Measurements from ENCODE around the gene ITIH3. TPM values are rescaled to one million over a fixed set of nuclear protein-coding genes. Genes with fewer than 3 reads are reported as not detected.

The ITIH3 gene
- total and polyA plus RNA-seq, 9 donors: 0.23 to 14.2 (median 1.8) TPM

DNA sequence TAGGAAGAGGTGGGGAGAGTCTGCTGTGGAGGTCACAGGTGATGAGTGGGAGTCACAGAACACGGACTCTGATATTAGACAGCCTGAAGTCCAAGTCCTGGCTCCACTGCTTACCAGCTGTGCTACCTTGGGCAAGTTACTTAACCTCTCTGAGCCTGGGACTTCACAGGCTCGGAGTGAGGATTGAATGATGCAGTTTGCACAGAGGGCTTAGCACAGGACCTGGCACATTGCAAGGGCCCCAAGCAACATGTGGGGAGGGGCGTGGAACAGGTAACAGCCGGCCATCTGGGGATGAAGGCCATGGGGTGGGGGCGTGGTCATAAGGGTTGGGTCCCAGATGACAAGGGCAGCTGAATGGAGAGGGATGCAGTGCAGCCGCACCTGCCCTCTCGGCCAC lies 4.3 kb upstream of the ITIH3 start:
- Histone ChIP-seq H3K4me3 (no peak overlapping the region), H3K27me3 (no peaks in the 10 kb centered on the region), H3K27ac (no peak overlapping the region), H3K36me3 (no peaks in the 10 kb centered on the region), H3K4me1 (ENCODE audit: insufficient read depth) (no peaks in the 10 kb centered on the region), H3K9me3 (no peaks in the 10 kb centered on the region)
- intact Hi-C loops (cut with DNase I): no loop called here
- DNase-seq: no peak
- 75 to 81% (median 75%) methylated on average over 7 of the region's 7 CpGs for WGBS, 3 donors
- TF ChIP-seq, protein P1, sequence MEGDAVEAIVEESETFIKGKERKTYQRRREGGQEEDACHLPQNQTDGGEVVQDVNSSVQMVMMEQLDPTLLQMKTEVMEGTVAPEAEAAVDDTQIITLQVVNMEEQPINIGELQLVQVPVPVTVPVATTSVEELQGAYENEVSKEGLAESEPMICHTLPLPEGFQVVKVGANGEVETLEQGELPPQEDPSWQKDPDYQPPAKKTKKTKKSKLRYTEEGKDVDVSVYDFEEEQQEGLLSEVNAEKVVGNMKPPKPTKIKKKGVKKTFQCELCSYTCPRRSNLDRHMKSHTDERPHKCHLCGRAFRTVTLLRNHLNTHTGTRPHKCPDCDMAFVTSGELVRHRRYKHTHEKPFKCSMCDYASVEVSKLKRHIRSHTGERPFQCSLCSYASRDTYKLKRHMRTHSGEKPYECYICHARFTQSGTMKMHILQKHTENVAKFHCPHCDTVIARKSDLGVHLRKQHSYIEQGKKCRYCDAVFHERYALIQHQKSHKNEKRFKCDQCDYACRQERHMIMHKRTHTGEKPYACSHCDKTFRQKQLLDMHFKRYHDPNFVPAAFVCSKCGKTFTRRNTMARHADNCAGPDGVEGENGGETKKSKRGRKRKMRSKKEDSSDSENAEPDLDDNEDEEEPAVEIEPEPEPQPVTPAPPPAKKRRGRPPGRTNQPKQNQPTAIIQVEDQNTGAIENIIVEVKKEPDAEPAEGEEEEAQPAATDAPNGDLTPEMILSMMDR (IDR thresholded peaks at IDR 0.05): no peak
- TF ChIP-seq EP300 (IDR thresholded peaks at IDR 0.05): no peak
- TF ChIP-seq POLR2A (IDR thresholded peaks at IDR 0.05): no peak

DNA sequence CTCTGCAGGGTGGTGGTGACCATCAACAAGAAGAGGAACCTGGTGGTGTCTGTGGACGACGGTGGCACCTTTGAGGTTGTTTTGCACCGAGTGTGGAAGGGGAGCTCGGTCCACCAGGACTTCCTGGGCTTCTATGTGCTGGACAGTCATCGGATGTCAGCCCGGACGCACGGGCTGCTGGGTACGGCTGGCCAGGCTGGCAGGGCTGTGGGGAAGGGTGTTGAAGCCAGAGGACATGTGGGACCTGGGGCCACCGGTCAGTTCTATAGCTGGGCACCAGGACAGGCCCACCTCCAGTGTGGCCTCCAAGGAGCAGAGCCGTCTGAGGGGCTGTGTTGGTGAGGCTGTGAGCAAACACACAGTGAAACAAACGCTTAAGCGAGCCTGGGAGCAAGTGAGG lies 3.9 kb upstream of the ITIH3 start:
- no peaks in the 10 kb centered on the region for H3K4me1 ChIP-seq (ENCODE audit: insufficient read depth)
- intact Hi-C loops (cut with DNase I): no loop called here
- H3K27me3 ChIP-seq: no peaks in the 10 kb centered on the region
- H3K36me3 ChIP-seq: no peaks in the 10 kb centered on the region
- no peak overlapping the region for H3K27ac ChIP-seq
- WGBS, 3 donors: 77 to 85% (median 81%) methylated on average over 13 of the region's 13 CpGs
- H3K4me3 ChIP-seq: no peak overlapping the region
- no peaks in the 10 kb centered on the region for H3K9me3 ChIP-seq
- no peak for TF ChIP-seq POLR2A (IDR thresholded peaks at IDR 0.05)
- DNase-seq: no peak

DNA sequence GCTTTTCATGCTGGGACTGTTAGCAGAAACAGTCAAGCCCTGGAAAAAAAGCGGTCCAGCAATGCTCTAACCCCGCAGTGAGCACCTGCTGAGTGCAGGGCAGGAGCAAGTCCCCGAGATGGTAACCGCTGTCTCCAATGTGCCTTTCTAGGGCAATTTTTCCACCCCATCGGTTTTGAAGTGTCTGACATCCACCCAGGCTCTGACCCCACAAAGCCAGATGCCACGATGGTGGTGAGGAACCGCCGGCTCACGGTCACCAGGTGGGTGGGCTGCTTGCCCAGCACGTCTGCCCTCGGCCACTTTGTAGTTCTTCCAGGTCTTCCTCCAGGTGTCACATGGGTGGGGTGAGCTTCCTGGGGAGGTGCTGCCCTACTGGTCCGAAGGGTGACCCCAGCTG lies 3.2 kb upstream of the ITIH3 start:
- intact Hi-C loops (cut with DNase I): no loop called here
- Histone ChIP-seq H3K9me3 (no peaks in the 10 kb centered on the region), H3K4me1 (ENCODE audit: insufficient read depth) (no peaks in the 10 kb centered on the region), H3K4me3 (no peak overlapping the region), H3K36me3 (no peaks in the 10 kb centered on the region), H3K27ac (no peak overlapping the region), H3K27me3 (no peaks in the 10 kb centered on the region)
- no peak for DNase-seq
- WGBS, 3 donors: 72 to 81% (median 76%) methylated on average over 12 of the region's 12 CpGs
- TF ChIP-seq POLR2A (IDR thresholded peaks at IDR 0.05) (no peak), EP300 (IDR thresholded peaks at IDR 0.05) (no peak)
- TF ChIP-seq, protein P1 (IDR thresholded peaks at IDR 0.05): no peak

DNA sequence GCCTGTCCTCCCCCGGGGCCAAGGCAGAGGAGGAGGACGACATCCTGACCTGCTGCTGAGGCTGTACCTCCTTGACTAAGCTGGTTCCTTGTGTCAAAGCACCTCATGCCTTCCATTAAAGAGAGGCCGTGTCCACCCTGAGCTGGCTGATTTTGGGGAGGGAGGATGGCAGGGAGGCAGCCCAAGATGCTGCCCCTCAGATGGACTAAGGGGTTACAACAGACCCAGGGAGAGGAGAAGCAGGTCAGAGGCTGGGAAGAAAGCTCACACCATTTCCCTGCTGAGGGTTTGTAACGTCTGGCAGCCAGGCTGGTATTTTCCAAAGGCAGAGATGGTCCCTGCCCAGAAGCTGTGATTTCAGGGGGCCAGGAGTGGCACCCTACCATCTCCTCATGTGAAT lies 2.7 kb upstream of the ITIH3 start:
- DNase-seq: no peak
- intact Hi-C loops (cut with DNase I): no loop called here
- Histone ChIP-seq H3K27ac (no peak overlapping the region), H3K27me3 (no peaks in the 10 kb centered on the region), H3K36me3 (no peaks in the 10 kb centered on the region), H3K4me3 (no peak overlapping the region), H3K4me1 (ENCODE audit: insufficient read depth) (no peaks in the 10 kb centered on the region), H3K9me3 (no peaks in the 10 kb centered on the region)
- WGBS, 3 donors: 47 to 69% (median 67%) methylated on average over 3 to 4 of the region's 4 CpGs
- TF ChIP-seq EP300 (IDR thresholded peaks at IDR 0.05): no peak
- TF ChIP-seq POLR2A (IDR thresholded peaks at IDR 0.05): no peak
- TF ChIP-seq, protein P1 (IDR thresholded peaks at IDR 0.05): no peak

DNA sequence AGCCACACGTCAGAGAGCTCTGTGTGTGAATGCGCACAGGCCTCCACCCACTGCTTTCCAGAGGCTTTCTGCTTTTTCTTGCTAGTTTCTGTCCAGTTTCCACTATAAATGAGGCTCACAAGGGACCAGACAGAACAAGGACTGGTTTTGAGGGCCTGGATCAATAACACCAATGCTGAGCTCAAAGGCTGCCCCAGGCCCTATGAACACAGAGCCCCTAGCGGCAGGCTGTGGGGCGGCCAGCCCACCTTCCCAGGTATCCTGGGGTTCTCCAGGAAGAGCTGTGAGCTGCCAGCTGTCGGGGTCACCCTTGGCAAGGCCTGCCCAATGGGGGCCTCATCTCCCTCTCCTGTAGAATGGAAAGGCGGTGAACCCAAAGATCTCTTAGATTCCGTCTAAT lies 2.2 kb upstream of the ITIH3 start:
- intact Hi-C loops (cut with DNase I): no loop called here
- no peak for DNase-seq
- no peaks in the 10 kb centered on the region for H3K36me3 ChIP-seq
- no peaks in the 10 kb centered on the region for H3K27me3 ChIP-seq
- 85 to 91% (median 90%) methylated on average over 7 of the region's 7 CpGs for WGBS, 3 donors
- H3K4me1 ChIP-seq (ENCODE audit: insufficient read depth): no peaks in the 10 kb centered on the region
- no peaks in the 10 kb centered on the region for H3K9me3 ChIP-seq
- H3K4me3 ChIP-seq: no peak overlapping the region
- no peak overlapping the region for H3K27ac ChIP-seq
- no peak for TF ChIP-seq EP300 (IDR thresholded peaks at IDR 0.05)
- TF ChIP-seq, protein P1 (IDR thresholded peaks at IDR 0.05): no peak
- TF ChIP-seq POLR2A (IDR thresholded peaks at IDR 0.05): no peak

All from ovary (tissue), 9 donors.